C1 segment of cervical spinal cord (tissue), 14 donors: Measurements from ENCODE around the gene TFDP2.
"Not testable (repeated sequence)": the region's sequence is repeated elsewhere in the genome, so short reads cannot be mapped to it uniquely, and the experiment has no call there.

Source experiments
- DNase-seq, 14 donors: peaks; one replicate each; lab custom pipeline; 2025; lab: John Stamatoyannopoulos, UW

The TFDP2 gene

GRCh38 chr3:142127941-142128658 is 21.2 kb downstream of the TFDP2 start:
- no peak for DNase-seq

- no peak for DNase-seq
Measured at GRCh38 chr3:142124243-142124642, 25.1 kb downstream of the TFDP2 start.

GRCh38 chr3:142120707-142121106 is 28.6 kb downstream of the TFDP2 start:
- DNase-seq, result no peak

- DNase-seq, result no peak
Measured at GRCh38 chr3:142118911-142119310, 30.4 kb downstream of the TFDP2 start.

GRCh38 chr3:142117056-142117851 is 32.1 kb downstream of the TFDP2 start:
- DNase-seq, result no peak

GRCh38 chr3:142115867-142116668 is 33.3 kb downstream of the TFDP2 start:
- DNase-seq, result no peak

GRCh38 chr3:142112601-142113000 is 36.7 kb downstream of the TFDP2 start:
- DNase-seq, result no peak

GRCh38 chr3:142106548-142106947 is 42.8 kb downstream of the TFDP2 start:
- no peak for DNase-seq

- no peak for DNase-seq
Measured at GRCh38 chr3:142105991-142106390, 43.4 kb downstream of the TFDP2 start.

GRCh38 chr3:142104763-142105162 is 44.6 kb downstream of the TFDP2 start:
- no peak for DNase-seq

GRCh38 chr3:142098964-142099363 is 50.4 kb downstream of the TFDP2 start:
- no peak for DNase-seq

GRCh38 chr3:142097099-142097843 is 52.1 kb downstream of the TFDP2 start:
- DNase-seq, result no peak

- DNase-seq, result no peak
Measured at GRCh38 chr3:142095841-142096240, 53.5 kb downstream of the TFDP2 start.

GRCh38 chr3:142088925-142089324 is 60.4 kb downstream of the TFDP2 start:
- not testable (repeated sequence) for DNase-seq

GRCh38 chr3:142088522-142088921 is 60.8 kb downstream of the TFDP2 start:
- DNase-seq, result no peak

GRCh38 chr3:142087676-142088075 is 61.7 kb downstream of the TFDP2 start:
- DNase-seq, result no peak

GRCh38 chr3:142086581-142087090 is 62.7 kb downstream of the TFDP2 start:
- no peak for DNase-seq

GRCh38 chr3:142081178-142081577 is 68.2 kb downstream of the TFDP2 start:
- DNase-seq, result no peak

- DNase-seq, result no peak
Measured at GRCh38 chr3:142077859-142078500, 71.4 kb downstream of the TFDP2 start.

GRCh38 chr3:142077155-142077858 is 72.0 kb downstream of the TFDP2 start:
- DNase-seq, result no peak
